ENCODE data around the gene GCKR. TPM values are rescaled to one million over a fixed set of nuclear protein-coding genes. Genes with fewer than 3 reads are reported as not detected.

GCKR gene
- total and polyA plus RNA-seq, 8 donors = 0.56 to 4.0 (median 1.8) TPM

- intact Hi-C loops (cut with DNase I) = no loop called here
- DNase-seq (no peak), ATAC-seq (no peak)
These were observed 22.1 kb downstream of the GCKR start for GRCh38 chr2:27518782-27519113.

GRCh38 chr2:27520316-27520715, 23.7 kb downstream of the GCKR start:
- Histone ChIP-seq H3K36me3 (no peaks in the 10 kb centered on the region), H3K9me3 (no peaks in the 10 kb centered on the region), H3K4me1 (no peaks in the 10 kb centered on the region), H3K27ac (no peak overlapping the region), H3K27me3 (no peaks in the 10 kb centered on the region), H3K4me3 (no peak overlapping the region)
- DNase-seq = no peak
- TF ChIP-seq CTCF (IDR thresholded peaks at IDR 0.05) = no peak
- intact Hi-C loops (cut with DNase I) = no loop called here
- FAIRE-seq = no peak
- no peak for ATAC-seq
- 89 to 93% methylated on average over 2 of the region's 2 CpGs for WGBS, 2 donors

More at GRCh38 chr2:27518782-27519113, 22.1 kb downstream of the GCKR start:
- no peak for TF ChIP-seq CTCF (IDR thresholded peaks at IDR 0.05)
- WGBS, 2 donors = 79 to 84% methylated on average over 4 of the region's 4 CpGs
- Histone ChIP-seq H3K4me1 (no peaks in the 10 kb centered on the region), H3K36me3 (no peaks in the 10 kb centered on the region), H3K9me3 (no peaks in the 10 kb centered on the region), H3K27ac (no peak overlapping the region), H3K27me3 (no peaks in the 10 kb centered on the region), H3K4me3 (no peak overlapping the region)
- FAIRE-seq = no peak

GRCh38 chr2:27522400-27522945, 25.8 kb downstream of the GCKR start:
- no peak for ATAC-seq
- TF ChIP-seq CTCF (IDR thresholded peaks at IDR 0.05) = no peak
- Histone ChIP-seq H3K9me3 (no peaks in the 10 kb centered on the region), H3K4me1 (no peaks in the 10 kb centered on the region), H3K4me3 (no peak overlapping the region), H3K36me3 (no peaks in the 10 kb centered on the region), H3K27me3 (no peaks in the 10 kb centered on the region), H3K27ac (no peak overlapping the region)
- no peak for FAIRE-seq
- WGBS, 2 donors = 76 to 83% methylated on average over 7 of the region's 7 CpGs
- no peak for DNase-seq
- intact Hi-C loops (cut with DNase I) = no loop called here

- ATAC-seq (peak in 1 of 4 donors; percentile 41), DNase-seq (no peak), FAIRE-seq (no peak)
- 48% methylated on average over 3 of the region's 3 CpGs for WGBS, 2 donors
- no peaks in the 10 kb centered on the region for H3K36me3 ChIP-seq
- no peaks in the 10 kb centered on the region for H3K27me3 ChIP-seq
- no peak overlapping the region for H3K4me3 ChIP-seq
- no peaks in the 10 kb centered on the region for H3K4me1 ChIP-seq
- no peaks in the 10 kb centered on the region for H3K9me3 ChIP-seq
- TF ChIP-seq CTCF (IDR thresholded peaks at IDR 0.05) = no peak
- H3K27ac ChIP-seq = no peak overlapping the region
- intact Hi-C loops (cut with DNase I) = no loop called here
These were observed 30.5 kb downstream of the GCKR start for GRCh38 chr2:27527182-27527581.

GRCh38 chr2:27531983-27532382, 35.3 kb downstream of the GCKR start:
- ATAC-seq (no peak), DNase-seq (no peak), FAIRE-seq (no peak)
- H3K4me3 ChIP-seq = no peak overlapping the region
- H3K4me1 ChIP-seq = no peaks in the 10 kb centered on the region
- no peaks in the 10 kb centered on the region for H3K36me3 ChIP-seq
- H3K27me3 ChIP-seq = no peaks in the 10 kb centered on the region
- no peak for TF ChIP-seq CTCF (IDR thresholded peaks at IDR 0.05)
- no peak overlapping the region for H3K27ac ChIP-seq
- 87 to 91% methylated on average over 2 of the region's 2 CpGs for WGBS, 2 donors
- no peaks in the 10 kb centered on the region for H3K9me3 ChIP-seq
- intact Hi-C loops (cut with DNase I) = no loop called here

All from pancreas (tissue), 10 donors.